ENCODE measurements around the gene LRBA.

The LRBA gene

DNA sequence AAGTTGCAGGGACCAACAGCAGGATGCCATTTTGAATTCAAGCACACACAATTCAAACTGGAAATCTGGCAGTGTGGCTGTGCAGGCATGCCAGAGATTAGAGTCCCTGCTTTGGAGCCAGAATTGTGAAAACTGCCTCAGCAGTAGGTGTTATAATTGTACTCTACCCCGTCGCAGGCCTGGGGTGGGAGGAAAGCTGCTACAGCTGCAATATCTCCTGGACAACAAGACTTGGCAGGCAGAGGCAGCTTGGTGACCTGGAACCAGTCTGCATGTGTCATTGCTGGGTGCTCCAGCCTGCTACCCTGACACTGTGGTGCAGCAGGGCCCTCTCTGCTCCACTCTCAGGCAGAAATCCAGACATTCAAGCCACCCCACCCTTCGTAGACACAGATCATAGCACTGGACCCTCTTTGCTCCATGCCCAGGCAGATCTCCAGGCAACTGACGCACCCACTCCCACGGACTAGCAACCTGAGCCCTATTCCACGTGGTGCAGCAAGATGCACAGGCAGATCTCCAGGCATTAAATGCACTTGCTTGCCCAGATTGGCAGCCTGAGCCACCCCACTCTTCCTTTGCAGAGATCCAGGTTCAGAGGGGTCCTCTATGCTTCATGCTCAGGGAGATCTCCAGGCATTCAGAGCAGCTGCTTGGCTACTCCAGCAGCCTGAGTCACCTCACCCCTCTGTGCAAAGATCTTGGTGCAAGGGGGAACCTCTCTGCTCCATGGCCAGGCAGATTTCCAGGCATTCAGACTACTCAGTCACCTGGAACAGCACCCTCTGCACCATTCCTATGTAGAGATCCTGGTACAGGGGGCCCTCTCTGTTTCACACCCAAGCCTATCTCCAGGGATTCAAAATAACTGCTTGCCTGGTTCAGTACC is 140.5 kb downstream of the LRBA start:
- no peak for DNase-seq (ENCODE audit: low read depth in 3 of 3)

DNA sequence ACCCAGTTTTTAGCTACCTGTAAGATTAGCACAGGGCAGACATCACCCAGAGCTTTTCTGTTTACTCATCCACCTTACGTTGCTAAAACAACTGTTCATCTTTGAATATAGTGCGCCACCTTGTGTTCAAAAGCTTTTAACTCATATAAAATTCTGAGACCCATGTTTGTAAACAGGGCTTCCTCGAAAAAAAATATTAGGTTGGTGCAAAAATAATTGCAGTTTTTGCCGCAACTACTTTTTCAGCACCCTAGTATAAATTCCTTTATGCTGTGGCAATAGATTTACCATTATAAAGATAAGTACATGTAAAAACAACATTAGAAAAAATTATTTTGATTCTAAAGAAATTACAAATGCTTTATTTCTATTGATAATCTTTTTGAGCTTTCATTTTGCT is 147.9 kb downstream of the LRBA start:
- DNase-seq (ENCODE audit: low read depth in 3 of 3) = peak in 1 of 3 experiments; percentile 38

DNA sequence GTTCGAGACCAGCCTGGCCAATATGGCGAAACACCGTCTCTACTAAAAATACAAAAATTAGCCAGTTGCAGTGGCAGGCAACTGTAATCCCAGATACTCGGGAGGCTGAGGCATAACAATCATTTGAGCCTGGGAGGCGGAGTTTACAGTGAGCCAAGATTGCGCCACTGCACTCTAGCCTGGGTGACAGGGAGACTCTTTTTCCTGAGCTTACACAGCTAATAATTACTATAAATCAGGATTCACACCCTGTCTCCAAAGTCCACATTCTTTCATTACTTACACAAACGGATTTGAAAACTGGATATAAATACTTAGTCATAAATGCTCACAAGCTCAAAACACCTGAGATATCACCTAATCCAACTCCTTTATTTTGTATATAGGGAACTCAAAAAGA is 151.6 kb downstream of the LRBA start:
- DNase-seq (ENCODE audit: low read depth in 3 of 3) = no peak

DNA sequence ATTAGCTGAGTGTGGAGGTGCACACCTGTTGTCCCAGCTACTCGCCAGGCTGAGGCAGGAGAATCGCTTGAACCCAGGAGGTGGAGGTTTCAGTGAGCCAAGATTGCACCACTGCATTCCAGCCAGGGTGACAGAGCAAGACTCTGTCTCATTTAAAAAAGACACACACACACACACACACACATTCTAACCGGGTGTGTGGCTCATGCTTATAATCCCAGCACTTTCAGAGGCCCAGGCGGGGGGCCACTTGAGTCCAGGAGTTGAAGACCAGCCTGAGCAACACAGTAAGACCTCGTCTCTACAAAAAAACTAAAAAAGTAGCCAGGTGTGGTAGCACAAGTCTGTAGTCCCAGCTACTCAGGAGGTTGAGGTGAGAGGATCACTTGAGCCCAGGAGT is 152.3 kb downstream of the LRBA start:
- no peak for DNase-seq (ENCODE audit: low read depth in 3 of 3)

DNA sequence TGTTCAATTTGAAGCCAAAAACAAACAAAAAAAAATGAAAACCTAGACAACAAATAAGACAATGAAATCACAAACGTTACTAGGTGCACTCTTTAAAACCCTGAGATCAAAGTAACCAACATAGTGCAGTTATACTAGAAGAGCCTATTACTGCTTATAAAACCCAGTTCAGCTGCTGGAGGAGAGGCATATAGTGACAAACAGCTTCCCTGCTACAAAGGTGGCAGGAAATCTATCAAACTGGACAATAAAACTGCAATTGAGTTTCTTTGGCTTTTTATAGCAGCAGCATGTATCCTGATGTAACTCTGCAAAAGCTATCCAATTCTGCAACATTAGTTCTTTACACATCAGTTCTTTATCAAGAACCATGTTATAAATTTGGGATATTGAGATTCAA is 155.6 kb downstream of the LRBA start:
- no peak for DNase-seq (ENCODE audit: low read depth in 3 of 3)

DNA sequence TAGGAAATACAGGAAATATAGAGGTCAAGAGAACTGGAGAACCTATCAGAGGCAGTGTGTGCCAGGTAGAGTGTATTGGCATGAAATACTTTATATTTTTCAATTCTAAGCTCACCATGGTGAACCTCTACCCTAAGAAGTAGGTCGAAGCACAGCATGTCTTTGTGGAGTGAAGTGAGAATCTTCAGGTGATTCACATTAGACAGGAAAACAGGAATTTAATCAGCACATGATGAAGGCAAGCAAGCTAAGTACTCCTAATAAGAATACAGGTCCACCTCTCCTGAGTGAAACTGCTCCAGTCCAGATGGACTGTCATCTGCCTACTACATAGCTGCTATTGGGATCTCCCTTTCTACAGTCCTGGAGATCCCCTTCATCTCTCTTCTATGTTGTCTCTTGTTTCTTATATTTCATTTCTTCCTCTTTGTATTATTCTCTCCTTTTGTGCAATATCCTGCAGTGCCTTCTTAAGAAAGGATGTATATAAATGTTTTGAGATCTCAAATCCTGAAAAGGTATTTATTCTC is 159.0 kb downstream of the LRBA start:
- DNase-seq (ENCODE audit: low read depth in 3 of 3) = no peak

DNA sequence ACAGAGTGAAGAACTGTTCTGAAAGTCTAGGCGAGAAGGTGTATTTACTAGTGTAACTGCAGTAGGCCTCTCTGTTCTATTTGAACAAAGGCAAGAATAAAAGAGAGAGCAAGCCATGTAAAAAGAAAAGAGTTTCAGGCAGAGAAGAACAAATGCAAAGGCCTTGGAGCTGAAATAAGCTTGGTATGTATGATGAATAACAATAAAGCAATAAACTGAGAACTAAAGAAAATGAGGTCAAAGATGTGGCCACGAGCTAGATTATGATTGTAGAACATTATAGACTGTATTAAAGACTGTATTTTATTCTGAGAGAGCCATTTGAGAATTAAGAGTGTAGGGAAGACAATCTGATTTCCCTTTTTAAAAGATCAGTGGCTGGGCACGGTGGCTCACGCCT is 160.5 kb downstream of the LRBA start:
- DNase-seq (ENCODE audit: low read depth in 3 of 3) = no peak

DNA sequence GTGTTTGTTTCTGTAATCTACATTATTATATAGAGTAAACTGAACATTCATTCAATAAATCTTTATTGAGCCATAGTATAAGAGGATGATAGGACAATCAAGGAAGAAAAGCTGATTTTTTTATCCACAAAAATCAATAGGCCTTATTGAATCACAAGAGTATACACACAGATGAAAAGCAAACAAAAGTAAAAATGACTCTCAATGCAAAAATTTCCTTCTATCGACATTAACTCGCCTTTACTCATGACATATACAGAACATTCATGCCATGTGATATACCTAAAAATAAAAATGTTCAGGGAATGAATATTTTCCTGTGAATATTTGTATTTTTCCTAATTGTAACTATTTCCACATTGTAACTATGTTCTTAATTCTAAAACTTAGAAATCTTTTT is 161.2 kb downstream of the LRBA start:
- DNase-seq (ENCODE audit: low read depth in 3 of 3) = no peak

DNA sequence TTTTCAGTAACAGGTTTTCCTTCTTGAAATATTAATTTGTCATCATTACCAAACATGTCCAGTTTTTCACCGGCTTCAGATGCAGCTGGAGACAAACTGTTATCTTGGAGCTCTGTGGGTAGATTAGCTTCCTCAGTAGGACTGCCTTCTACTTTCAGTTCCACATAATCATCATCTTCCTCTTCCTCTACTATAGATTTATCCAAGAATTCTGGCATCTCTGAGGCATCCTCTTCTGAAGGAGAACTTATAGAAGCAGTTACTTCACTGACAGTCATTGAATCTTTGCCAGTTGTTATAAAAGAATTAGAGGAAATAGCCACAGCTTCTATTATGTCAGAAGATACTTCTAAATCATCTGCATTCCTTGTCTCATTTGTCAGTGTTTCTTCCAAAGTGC is 162.9 kb downstream of the LRBA start:
- DNase-seq (ENCODE audit: low read depth in 3 of 3) = no peak

DNA sequence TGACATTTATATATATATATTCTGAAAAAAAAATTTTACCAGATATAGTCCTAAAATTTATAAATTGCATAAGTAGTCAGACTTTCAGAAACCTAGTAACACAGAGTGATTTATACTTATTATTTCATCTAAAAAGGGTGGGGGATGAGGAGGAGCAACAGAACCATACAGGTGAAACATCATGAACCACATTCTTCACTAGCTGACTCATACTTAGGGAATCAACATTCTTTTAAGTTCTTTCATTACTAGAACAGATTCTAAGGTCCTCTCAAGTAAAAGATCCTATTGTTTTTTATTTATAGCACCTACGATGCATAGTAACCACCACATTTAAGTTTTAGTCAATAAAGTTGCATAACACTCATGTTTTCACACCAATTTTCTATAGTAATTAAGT is 166.1 kb downstream of the LRBA start:
- no peak for DNase-seq (ENCODE audit: low read depth in 3 of 3)

DNA sequence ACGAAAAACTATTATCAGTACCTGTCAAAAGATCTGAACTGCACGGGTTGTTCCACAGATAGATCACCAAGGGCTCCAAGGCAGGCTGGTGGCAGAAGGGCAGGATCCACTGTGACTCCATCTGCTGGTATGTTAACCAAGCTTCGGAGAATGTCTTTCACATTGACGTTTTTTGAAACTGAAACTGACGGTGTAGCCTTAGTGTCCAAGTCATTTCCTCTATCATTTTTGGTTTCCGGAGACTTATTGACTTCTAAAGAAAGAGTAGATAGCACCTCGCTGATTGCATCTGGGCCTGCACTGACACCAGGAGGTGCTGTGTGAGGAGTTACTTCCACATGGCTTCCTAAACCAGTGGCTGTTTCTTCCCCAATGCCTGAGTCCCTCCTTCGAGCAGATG is 186.9 kb downstream of the LRBA start:
- DNase-seq (ENCODE audit: low read depth in 3 of 3) = peak in 2 of 3 experiments; percentile 9 to 27

DNA sequence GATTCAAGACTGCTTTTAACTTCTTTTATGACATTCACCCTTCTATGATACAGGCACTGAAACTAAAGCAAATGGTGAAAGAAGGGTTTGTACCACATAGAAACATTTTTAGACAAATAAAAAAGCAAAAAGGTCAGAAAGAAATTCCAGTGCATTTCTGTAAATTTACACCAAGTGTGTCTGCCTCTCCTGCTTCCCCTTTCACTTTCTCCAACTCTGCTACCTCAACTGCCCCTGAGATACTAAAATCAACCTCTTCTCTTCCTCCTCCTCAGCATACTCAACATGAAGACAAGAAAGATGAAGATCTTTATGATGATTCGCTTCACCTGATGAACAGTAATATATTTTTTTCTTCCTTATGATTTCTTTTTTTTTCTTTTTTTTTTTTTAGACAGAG is 187.9 kb downstream of the LRBA start:
- no peak for DNase-seq (ENCODE audit: low read depth in 3 of 3)

DNA sequence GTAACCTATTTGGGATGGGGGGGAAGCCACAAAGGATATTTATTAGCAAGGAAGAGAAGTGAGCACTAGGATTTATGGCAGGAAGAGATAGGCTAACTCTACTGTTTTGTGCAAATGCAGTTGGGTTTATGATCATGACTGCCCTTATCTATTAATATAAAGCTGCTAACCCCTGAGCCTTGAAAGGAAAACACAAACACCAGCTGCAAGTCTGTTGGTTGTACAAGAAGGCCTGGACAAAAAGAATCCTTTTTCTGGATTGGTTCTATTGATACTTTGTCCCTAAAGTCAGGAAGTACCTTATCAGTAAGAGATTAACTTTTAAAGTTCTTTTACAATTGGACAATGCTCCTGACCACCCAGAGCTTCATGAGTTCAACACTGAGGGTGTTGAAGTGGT is 188.8 kb downstream of the LRBA start:
- no peak for DNase-seq (ENCODE audit: low read depth in 3 of 3)

DNA sequence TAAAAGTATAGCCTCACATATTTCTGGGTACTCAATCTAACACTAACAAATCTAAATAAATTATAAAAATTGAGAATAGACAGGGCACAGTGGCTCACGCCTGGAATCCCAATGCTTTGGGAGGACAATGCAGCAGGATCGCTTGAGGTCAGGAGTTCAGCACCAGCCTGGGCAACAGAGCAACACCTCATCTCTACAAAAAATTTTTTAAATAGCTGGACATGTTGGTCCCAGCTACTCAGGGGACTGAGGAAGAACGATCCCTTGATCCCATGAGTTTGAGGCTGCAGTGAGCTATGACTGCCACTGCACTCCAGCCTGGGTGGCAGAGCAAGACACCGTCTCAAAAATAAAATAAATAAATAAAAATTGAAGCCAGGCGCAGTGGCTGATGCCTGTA is 192.7 kb downstream of the LRBA start:
- DNase-seq (ENCODE audit: low read depth in 3 of 3) = no peak

DNA sequence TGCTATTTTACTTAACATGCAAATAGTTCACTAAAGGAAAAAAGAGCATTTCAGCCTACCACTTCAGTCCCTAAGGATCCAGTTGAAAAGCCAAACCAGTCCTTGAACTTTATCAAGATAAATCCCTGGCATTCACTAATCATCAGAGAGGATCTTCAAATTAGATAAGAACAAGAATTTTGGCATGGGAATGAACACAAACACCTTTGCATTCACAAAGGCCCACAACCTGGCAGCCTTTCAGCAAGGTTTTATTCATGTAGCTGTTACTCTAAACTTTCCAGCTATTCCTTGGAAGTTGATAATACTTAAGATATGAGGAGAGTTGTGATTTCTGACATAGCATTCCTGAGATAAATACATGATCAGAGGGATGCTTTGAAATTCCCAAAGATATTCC is 193.4 kb downstream of the LRBA start:
- DNase-seq (ENCODE audit: low read depth in 3 of 3) = no peak

DNA sequence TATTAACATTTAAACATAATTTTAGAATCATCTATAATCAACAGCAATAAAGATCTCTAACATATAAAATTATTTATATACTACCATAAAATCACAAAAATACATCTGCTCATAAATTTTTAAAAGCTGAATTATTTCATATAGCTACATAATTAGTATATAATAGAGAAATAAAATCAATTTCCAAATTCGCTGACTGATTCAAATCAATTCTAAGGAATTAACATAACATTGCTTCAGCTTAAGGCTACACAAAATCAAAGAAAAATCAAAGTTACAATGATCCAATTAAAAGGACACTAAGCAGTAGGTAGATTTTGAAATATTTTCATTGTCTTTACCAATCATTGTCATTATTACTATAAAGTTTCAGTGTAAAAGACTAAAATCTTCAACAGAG is 194.7 kb downstream of the LRBA start:
- no peak for DNase-seq (ENCODE audit: low read depth in 3 of 3)

DNA sequence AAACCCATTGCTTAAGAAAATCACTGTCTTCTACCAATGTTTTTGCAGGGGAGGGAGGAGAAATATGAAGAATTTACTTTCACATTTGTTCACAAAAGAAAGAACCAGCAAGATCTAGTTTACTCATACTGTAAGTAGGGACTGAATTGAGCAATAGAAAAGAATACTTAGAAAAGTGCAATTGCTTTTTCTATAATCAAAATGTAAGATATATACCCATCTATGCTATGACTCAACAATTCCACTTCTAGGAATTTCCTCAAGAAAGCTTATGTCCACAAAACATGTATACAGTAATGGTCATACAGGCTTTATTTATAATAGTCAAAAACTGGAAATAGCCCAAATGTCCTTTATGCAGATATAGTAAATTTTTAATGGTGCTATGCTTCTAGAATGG is 196.4 kb downstream of the LRBA start:
- DNase-seq (ENCODE audit: low read depth in 3 of 3) = no peak

DNA sequence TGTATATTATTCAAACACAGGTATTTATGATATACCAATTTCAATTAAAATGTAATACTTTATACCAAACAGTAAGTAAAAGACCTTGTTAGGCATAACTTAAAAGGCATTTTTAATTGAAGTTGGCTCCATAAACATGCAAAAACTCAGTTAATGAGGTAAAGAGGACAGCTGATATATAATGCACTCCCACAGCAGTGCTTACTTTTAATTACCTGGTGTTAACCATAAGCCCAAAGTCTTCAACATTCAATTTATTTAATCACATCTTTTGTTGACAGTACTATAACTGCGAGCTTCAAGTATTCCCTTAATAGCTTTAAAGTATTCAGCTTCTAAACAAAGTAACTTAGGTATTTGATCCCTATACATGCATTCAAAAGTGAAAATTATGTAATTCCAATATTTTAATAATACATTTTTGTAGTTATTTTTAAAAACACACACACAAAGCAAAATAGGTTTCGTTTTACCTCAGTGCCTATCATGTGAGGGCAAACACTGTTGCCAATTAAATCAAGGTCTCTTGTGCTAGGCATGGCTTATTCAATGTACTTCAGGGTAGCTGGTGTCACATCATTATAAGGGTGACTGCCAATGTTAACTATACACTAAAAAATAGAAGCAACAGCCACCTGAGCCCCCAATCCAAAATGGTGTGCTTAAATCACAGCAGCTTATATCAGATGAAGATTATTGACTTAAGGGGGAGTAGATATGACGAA is 197.1 kb downstream of the LRBA start:
- DNase-seq (ENCODE audit: low read depth in 3 of 3) = no peak

DNA sequence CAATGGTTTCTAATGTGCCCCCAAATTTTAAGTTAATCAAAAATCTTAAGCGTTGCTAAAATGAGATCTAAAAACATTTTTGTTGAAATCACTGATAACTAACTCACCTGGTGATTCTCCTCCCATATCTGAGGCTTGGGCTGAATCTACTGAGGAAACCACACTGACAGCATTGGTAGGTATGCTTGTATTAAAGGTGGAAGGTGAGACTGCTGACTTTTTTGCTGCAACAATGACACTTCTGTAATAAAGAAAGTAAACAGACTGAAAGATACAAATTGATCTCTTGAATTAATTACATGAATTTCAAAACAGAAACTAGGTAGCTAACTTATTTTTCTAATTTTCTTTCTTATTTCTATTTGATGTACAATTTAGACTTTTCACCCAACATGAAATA is 198.1 kb downstream of the LRBA start:
- no peak for DNase-seq (ENCODE audit: low read depth in 3 of 3)

DNA sequence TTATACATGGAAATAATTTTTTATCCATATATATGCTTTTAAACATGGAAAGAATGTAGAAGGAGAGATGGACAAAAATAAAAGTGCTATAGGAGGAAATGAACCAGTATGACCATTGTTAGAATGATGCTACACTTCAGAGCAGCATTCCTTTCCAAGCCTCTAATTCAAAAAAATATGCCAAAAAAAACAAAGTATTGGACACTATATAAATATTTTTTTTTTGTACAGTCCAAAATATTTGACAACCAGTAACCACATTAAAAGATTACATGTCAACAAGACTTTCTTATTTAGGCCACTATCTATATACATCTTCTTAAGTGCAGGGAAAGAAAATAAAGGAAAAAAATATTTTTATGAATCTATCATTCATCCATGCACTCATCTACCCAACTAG is 198.6 kb downstream of the LRBA start:
- no peak for DNase-seq (ENCODE audit: low read depth in 3 of 3)

DNA sequence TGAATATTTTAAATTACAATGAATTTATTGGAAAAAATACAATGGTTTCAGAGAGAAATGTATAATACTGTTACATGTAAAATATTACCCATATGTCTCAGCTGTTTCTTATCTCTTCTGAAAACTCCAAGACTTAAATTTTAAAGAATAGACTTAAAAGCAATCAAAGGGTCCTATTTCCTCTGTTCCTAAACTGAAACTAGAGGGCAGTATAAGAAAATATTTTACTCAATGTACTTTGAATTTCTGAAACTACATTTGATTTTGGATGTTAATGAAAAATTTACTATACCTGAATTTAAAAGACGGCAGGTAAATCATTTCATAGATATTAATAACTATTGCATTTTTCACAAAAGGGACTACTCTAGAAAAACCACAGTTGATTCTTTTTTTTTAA is 200.2 kb downstream of the LRBA start:
- DNase-seq (ENCODE audit: low read depth in 3 of 3) = no peak

DNA sequence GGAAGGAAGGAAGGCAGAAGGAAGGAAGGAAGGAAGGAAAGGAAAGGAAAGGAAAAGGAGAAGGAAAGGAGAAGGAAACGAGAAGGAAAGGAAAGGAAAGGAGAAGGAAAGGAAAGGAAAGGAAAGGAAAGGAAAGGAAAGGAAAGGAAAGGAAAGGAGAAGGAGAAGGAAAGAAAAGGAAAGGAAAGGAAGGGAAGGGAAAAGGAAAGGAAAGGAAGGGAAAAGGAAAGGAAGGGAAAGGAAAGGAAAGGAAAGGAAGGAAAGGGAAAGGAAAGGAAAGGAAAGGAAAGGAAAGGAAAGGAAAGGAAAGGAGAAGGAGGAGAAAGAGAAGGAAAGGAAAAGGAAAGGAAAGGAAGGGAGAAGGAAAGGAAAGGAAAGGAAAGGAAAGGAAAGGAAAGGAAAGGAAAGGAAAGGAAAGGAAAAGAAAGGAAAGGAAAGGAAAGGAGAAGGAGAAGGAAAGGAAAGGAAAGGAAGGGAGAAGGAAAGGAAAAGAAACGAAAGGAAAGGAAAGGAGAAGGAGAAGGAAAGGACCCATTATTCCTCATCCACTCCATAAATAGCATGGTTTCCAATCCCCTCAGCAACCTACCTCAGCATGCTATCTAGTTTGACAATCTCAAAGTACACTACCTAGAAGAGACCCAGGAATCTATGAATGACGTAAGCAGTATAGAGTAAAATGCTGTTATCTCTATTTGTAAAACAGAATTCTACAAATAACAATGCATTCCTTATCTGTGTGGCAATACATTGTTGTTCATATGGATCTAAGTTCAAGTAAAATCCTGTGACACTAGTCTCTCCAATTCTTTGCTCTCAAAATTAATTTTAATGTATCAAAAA is 209.7 kb downstream of the LRBA start:
- DNase-seq (ENCODE audit: low read depth in 3 of 3) = no peak

Measured in stimulated activated CD4-positive, alpha-beta T cell treated with anti-CD3 and anti-CD28 coated beads, TNF-alpha, amount 100 ng/mL, for 24 hours (primary cell).